GM12801 (cell line): ENCODE measurements around the gene GLIPR2.

Experiments
- TF ChIP-seq, protein P1 (sequence below): IDR thresholded peaks from one replicate; pipeline ENCODE4 v1.5.1; 2011; ENCODE audit warnings: control low read depth; ENCODE audit not compliant: insufficient read length; ENCODE audit errors: extremely low read depth

GLIPR2 gene, protein sequence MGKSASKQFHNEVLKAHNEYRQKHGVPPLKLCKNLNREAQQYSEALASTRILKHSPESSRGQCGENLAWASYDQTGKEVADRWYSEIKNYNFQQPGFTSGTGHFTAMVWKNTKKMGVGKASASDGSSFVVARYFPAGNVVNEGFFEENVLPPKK

DNA sequence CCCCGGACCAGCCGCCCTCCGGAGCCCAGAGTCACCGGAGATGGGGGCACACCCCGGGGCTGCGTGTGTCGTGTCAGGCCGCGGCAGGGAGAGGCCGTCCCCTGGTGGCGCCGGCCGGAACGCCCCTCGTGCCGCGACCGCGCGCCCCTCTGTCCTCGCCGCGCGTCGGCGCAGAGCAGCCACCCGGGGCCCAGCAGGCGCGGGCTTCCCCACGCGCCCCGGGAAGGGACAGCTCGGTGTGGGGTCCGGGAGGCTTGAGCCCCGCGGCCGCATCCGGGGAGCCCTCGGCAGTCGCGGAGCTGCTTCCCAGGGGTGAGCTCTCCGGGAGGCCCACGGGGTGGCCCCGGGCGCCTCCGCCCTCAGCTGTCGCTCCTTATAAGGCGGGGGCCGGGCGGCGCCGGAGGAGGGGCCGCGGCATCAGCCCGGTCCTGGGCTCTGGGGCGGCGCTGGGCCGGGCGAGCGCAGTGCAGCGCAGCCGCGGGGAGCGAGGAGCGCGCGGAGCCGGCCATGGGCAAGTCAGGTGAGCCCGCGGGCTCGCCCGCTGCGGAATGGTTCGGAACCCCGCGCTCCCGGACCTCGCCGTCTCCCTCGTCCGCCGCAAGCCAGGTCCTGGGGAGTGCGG is at the start of gene GLIPR2:
Gene GLIPR2 (plus strand): TSS at position 462 of the 622 bp plus-strand sequence. CDS start 46 bp downstream, at position 508.
- TF ChIP-seq, protein P1, sequence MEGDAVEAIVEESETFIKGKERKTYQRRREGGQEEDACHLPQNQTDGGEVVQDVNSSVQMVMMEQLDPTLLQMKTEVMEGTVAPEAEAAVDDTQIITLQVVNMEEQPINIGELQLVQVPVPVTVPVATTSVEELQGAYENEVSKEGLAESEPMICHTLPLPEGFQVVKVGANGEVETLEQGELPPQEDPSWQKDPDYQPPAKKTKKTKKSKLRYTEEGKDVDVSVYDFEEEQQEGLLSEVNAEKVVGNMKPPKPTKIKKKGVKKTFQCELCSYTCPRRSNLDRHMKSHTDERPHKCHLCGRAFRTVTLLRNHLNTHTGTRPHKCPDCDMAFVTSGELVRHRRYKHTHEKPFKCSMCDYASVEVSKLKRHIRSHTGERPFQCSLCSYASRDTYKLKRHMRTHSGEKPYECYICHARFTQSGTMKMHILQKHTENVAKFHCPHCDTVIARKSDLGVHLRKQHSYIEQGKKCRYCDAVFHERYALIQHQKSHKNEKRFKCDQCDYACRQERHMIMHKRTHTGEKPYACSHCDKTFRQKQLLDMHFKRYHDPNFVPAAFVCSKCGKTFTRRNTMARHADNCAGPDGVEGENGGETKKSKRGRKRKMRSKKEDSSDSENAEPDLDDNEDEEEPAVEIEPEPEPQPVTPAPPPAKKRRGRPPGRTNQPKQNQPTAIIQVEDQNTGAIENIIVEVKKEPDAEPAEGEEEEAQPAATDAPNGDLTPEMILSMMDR = no peak

DNA sequence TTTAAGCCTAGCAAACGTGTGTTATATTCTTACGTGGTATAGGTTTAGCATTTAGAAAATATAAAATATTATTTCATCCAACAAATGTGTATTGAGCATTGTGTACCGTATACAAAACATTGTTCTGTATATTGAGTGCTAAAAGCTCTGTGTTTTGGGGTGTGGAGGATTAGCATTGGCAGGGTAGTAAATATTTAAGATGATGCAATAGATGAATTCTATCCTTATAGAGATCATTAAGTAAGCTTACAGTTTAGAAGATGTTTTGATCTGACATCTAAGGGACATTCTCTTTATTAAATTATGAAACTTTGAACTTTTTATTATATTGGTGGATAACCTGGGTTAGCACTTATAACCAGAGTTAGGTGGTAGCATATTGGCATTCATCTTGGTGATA is 48.5 kb upstream of the GLIPR2 start:
- TF ChIP-seq, protein P1 = no peak

DNA sequence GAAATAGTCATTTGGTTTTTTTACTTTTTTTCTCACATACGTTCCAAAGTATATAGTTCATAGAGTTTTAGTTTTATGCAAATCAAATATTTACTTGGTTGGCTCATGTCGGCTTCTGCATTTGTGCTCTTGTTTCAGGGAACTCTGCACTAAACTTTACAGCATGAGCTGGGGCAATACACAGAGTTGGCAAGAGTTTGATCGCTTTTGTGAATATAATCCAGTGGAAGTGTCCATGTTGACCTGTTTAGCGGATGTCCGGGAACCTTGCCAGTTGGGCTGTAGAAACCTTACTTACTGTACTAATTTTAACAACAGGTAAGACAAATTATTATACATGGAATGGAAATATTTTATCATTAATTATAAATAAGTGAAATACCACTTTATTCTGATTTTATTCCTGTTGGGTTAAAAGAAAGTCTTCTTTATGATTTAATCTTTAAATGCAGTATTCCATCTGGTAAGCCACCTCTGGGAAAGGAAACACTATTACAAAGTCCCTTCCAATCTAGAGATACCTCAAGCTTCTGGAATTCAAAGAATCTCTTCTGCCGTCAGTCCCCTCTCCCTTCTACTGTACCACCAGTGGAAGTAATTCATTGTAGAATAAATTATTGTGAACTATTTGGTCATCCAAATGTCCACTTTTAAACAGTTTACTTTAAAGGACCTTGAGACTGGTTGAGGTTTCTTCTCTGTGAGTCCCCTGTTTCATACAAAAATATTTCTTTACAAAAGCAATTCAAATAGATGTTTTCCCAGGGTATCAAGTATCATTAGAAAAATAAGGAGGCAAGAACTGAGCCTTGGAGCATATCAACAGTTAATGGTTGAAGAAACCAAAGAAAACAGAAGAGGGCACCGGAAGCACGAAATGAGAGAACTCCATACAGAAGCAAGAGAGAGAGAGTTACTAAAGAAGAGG is 45.2 kb upstream of the GLIPR2 start:
- TF ChIP-seq, protein P1 = no peak

DNA sequence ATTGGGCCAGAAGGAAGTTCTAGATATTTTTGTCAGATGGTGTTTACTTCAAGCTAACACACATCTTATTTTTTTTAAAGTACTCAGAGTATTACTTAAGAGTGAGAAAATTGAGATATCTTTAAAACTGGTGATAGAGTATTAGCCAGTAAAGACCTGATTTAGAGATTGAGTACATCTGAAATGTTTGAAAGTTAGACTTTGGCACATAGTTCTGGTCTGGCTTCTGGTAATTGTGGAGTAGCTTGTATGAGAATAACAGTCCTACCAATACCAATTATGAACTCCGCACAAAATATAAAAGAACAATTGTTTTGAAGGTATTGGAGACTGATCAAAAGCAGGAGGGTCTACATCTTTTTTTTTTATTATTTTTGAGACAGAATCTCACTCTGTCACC is 44.5 kb upstream of the GLIPR2 start:
- TF ChIP-seq, protein P1 = no peak

DNA sequence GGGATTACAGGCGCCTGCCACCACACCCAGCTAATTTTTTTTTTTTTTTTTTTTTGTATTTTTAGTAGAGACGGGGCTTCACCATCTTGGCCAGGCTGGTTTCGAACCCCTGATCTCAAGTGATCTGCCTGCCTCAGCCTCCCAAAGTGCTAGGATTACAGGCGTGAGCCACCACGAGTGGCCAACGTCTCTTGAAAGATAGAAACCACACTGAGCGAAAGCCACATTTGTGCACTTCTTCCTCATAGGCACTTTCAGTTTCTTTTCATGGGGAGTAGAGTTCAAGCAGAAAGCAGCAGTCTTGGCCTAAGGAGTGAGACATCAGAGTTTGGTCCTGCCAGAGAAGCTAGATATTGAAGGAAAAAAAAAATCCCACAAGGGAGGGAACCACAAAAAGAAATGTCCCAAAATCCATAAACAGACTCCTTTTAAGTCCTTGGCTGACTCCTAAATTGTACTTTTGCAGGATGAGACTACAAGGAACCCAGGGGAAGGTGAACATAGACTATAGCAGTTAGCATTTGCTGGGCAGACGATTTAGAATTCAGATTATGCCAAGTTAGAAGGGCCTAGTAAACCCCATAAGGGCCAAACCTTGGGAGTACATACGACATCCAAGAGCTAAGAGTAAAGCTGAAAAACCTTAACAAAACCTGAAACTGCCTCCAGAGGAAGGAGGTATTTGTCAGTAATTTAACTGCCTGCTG is 43.9 kb upstream of the GLIPR2 start:
- TF ChIP-seq, protein P1 = no peak

DNA sequence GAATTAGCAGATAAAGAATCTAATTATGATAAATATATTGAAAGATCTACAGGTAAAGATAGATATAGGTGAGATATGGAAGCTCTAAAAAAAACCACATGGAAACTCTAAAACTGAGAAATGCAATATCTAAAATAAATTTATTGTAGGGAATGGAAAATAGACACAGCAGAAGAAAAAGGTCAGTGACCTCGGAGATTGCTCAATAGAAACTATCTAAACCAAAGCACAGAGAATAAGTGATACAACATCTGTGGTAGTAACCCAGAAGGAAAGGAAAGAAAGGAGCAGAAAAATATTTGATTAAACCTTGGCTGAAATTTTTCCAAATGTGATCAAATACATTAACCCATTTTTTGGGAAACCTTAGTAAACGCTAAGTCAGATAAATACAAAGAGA is 43.1 kb upstream of the GLIPR2 start:
- TF ChIP-seq, protein P1 = no peak

DNA sequence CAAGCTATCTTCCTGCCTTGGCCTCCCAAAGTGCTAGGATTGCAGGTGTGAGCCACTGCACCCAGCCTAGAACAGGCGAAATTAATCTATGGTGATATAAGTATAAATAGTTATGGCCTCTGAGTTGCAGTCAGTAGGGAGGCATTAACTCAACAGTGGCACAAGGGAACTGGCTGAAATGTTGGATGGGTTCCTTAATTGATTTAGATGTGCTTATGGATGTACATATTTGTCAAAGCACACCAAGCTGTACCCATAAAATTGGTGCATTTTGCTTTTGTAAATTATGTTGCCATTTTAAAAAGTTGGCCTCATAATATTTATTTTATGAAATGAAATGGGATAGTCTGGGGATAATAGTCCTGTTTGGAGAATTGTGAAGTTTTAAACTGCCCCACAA is 36.8 kb upstream of the GLIPR2 start:
- TF ChIP-seq, protein P1 = no peak
